Thoracic aorta (tissue), 2 donors: ENCODE results near the gene CAPSL. TPM values are rescaled to one million over a fixed set of nuclear protein-coding genes. Genes with fewer than 3 reads are reported as not detected.

Source experiments
- ATAC-seq: fragments of 150-250 bp; one replicate; pipeline ENCODE4 v1.8.0; 2017; ENCODE audit warnings: low read depth; ENCODE audit not compliant: insufficient number of reproducible peaks, low FRiP score
- DNase-seq: peaks from one replicate; pipeline ENCODE4 v3.0.0-alpha.2; 2020; ENCODE audit warnings: low spot score
- H3K27ac ChIP-seq, 2 donors: fragments of 200-600 bp; sonication (generic); 1 replicate in 1 of 2; 2 replicates in 1 of 2; pipeline ENCODE4 v1.5.1; 2016; ENCODE audit warnings: mild to moderate bottlenecking in 2 of 2, moderate library complexity in 2 of 2
- H3K27me3 ChIP-seq: fragments of 200-600 bp; sonication (generic); replicated peaks from 2 replicates; pipeline ENCODE4 v1.6.0; 2016; ENCODE audit warnings: mild to moderate bottlenecking; ENCODE audit not compliant: insufficient read depth
- H3K36me3 ChIP-seq: fragments of 200-600 bp; sonication (generic); one replicate; pipeline ENCODE4 v1.5.1; 2016
- H3K4me1 ChIP-seq, 2 donors: fragments of 200-600 bp; sonication (generic); 1 replicate in 1 of 2; 2 replicates in 1 of 2; pipeline versions ENCODE4 v1.5.1 to v1.6.0; 2016; ENCODE audit warnings: low read depth in 2 of 2, mild to moderate bottlenecking in 1 of 2; ENCODE audit not compliant: control insufficient read depth in 1 of 2
- H3K4me3 ChIP-seq: fragments of 200-600 bp; sonication (generic); 2 replicates; pipeline ENCODE4 v1.5.1; 2016; ENCODE audit warnings: mild to moderate bottlenecking
- H3K9me3 ChIP-seq: fragments of 200-600 bp; sonication (generic); 2 replicates; pipeline ENCODE4 v1.5.1; 2016
- CTCF ChIP-seq: fragments of 200-600 bp; sonication (generic); IDR thresholded peaks from one replicate; pipeline ENCODE4 v1.5.1; 2019; ENCODE audit warnings: antibody characterized with exemption
- total RNA-seq, 2 donors: library from RNA; depleted of rRNA; stranded (reverse); fragments of >200 nt; gene quantifications; one replicate each; pipeline versions ENCODE4 v1.1.0 to v1.2.3, GENCODE V29; 2016

The CAPSL gene
- total RNA-seq, 2 donors from 2014 or later: not detected

- no peak overlapping the region for H3K27ac ChIP-seq
- H3K4me3 ChIP-seq: no peak overlapping the region
- no peaks in the 10 kb centered on the region for H3K9me3 ChIP-seq
- H3K36me3 ChIP-seq: no peaks in the 10 kb centered on the region
- no peaks in the 10 kb centered on the region for H3K27me3 ChIP-seq
- ATAC-seq: no peak
- no peaks in the 10 kb centered on the region for H3K4me1 ChIP-seq
- no peak for TF ChIP-seq CTCF
- DNase-seq: no peak
Observed at GRCh38 chr5:35887321-35888100, 50.9 kb downstream of the CAPSL start.

- DNase-seq (no peak), ATAC-seq (no peak)
- no peaks in the 10 kb centered on the region for H3K27me3 ChIP-seq
- no peak for TF ChIP-seq CTCF
- no peak overlapping the region for H3K4me3 ChIP-seq
- no peaks in the 10 kb centered on the region for H3K4me1 ChIP-seq
- no peak overlapping the region for H3K27ac ChIP-seq
- no peaks in the 10 kb centered on the region for H3K36me3 ChIP-seq
- no peaks in the 10 kb centered on the region for H3K9me3 ChIP-seq
Observed at GRCh38 chr5:35886381-35886780, 52.0 kb downstream of the CAPSL start.

- no peak overlapping the region for H3K27ac ChIP-seq
- no peak overlapping the region for H3K4me3 ChIP-seq
- no peaks in the 10 kb centered on the region for H3K27me3 ChIP-seq
- DNase-seq (no peak), ATAC-seq (no peak)
- TF ChIP-seq CTCF: no peak
- H3K36me3 ChIP-seq: no peaks in the 10 kb centered on the region
- no peaks in the 10 kb centered on the region for H3K4me1 ChIP-seq
- no peaks in the 10 kb centered on the region for H3K9me3 ChIP-seq
Observed at GRCh38 chr5:35884773-35885172, 53.6 kb downstream of the CAPSL start.

GRCh38 chr5:35884191-35884769 lies 54.1 kb downstream of the CAPSL start:
- Histone ChIP-seq H3K4me3 (no peak overlapping the region), H3K4me1 (no peaks in the 10 kb centered on the region), H3K27ac (no peak overlapping the region), H3K9me3 (no peaks in the 10 kb centered on the region), H3K27me3 (no peaks in the 10 kb centered on the region), H3K36me3 (no peaks in the 10 kb centered on the region)
- ATAC-seq (no peak), DNase-seq (no peak)
- no peak for TF ChIP-seq CTCF

- H3K36me3 ChIP-seq: no peaks in the 10 kb centered on the region
- DNase-seq: no peak
Observed at GRCh38 chr5:35881758-35882157, 56.7 kb downstream of the CAPSL start.

More at GRCh38 chr5:35881758-35882157, 56.7 kb downstream of the CAPSL start:
- H3K27ac ChIP-seq: no peak overlapping the region
- H3K9me3 ChIP-seq: no peaks in the 10 kb centered on the region
- ATAC-seq: no peak
- no peak overlapping the region for H3K4me3 ChIP-seq
- H3K4me1 ChIP-seq: no peaks in the 10 kb centered on the region
- no peak for TF ChIP-seq CTCF
- no peaks in the 10 kb centered on the region for H3K27me3 ChIP-seq
